Small intestine (tissue), 7 donors: Measurements from ENCODE around the gene MTF1. TPM values are rescaled to one million over a fixed set of nuclear protein-coding genes. Genes with fewer than 3 reads are reported as not detected.

Experiments
- DNase-seq, 2 donors: peaks; one replicate each; pipeline versions ENCODE4 v3.0.0 to v3.0.0-alpha.2; 2013
- FAIRE-seq: peaks from 2 replicates; lab custom pipeline; 2012; peaks lifted over from hg19 to GRCh38; lab: Jason Lieb, UNC
- H3K27ac ChIP-seq, 3 donors: one replicate each; pipeline ENCODE4 v1.5.1; 2013; ENCODE audit warnings: low read length in 2 of 3, mild to moderate bottlenecking in 2 of 3, control low read depth in 1 of 3, inconsistent platforms in 1 of 3, low read depth in 1 of 3, moderate library complexity in 1 of 3
- H3K27me3 ChIP-seq, 3 donors: one replicate each; pipeline ENCODE4 v1.6.1; 2013; ENCODE audit warnings: low read length in 3 of 3, inconsistent platforms in 1 of 3; ENCODE audit not compliant: control insufficient read depth in 3 of 3, insufficient read depth in 3 of 3
- H3K36me3 ChIP-seq, 3 donors: one replicate each; pipeline ENCODE4 v1.6.1; 2013; ENCODE audit warnings: low read length in 3 of 3, inconsistent platforms in 1 of 3, low read depth in 1 of 3, mild to moderate bottlenecking in 1 of 3, moderate library complexity in 1 of 3; ENCODE audit not compliant: control insufficient read depth in 3 of 3, insufficient read depth in 2 of 3
- H3K4me1 ChIP-seq, 3 donors: one replicate each; pipeline ENCODE4 v1.6.1; 2013; ENCODE audit warnings: low read length in 2 of 3, inconsistent platforms in 1 of 3, low read depth in 1 of 3, mild to moderate bottlenecking in 1 of 3, moderate library complexity in 1 of 3; ENCODE audit not compliant: control insufficient read depth in 3 of 3, insufficient read depth in 2 of 3
- H3K4me3 ChIP-seq, 3 donors: one replicate each; pipeline ENCODE4 v1.5.1; 2013; ENCODE audit warnings: low read length in 3 of 3, control low read depth in 1 of 3, inconsistent platforms in 1 of 3, low read depth in 1 of 3, mild to moderate bottlenecking in 1 of 3, moderate library complexity in 1 of 3
- H3K9me3 ChIP-seq, 2 donors: one replicate each; pipeline ENCODE4 v1.6.1; 2013; ENCODE audit warnings: low read depth in 1 of 2, low read length in 1 of 2; ENCODE audit not compliant: control insufficient read depth in 2 of 2, insufficient read depth in 1 of 2
- WGBS, 3 donors: extraction: QIAGEN DNeasy Blood & Tissue Kit; methylation state at CpG; one replicate each; pipeline ENCODE4 v1.1.7; 2013; 5-methylcytosine and 5-hydroxymethylcytosine counted together
- polyA plus RNA-seq, 4 donors: library from polyadenylated mRNA; stranded (reverse) in 3 of 4; unstranded in 1 of 4; fragments of 200-250 nt in 3 of 4; fragments of 120-200 nt in 1 of 4; gene quantifications; one replicate each; pipeline versions ENCODE4 v1.2.1 to v1.2.3, GENCODE V29; 2013
- donor health status: healthy with polysubstance abuse.
- donor health status: control.
- donor health status: control.
- donor health status: Bipolar disorder and iron deficiency.
- donor health status: healthy.

The MTF1 gene
- polyA plus RNA-seq, 4 donors, result 1.6 to 5.7 (median 3.1) TPM

DNA sequence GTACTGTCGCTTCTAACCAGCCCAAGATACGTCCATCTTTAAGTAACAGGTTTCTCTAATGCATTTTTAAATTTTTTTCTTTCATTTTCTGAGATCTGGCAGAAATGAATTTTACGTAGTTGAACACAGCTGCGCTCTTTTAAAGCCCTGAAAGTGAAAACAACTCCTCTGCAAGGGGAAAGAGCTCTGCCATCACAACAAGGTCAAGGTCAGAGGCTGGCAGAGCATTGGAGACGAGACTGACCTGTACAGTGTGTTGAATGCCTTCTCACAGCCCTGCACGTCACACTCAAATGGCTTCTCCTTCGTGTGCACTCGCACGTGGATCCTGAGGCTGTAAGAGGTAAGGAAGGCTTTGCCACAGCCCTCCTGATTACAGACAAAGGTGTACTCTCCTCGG is 19.7 kb downstream of the MTF1 start:
- Histone ChIP-seq H3K27ac (no peak overlapping the region), H3K27me3 (no peaks in the 10 kb centered on the region), H3K9me3 (no peaks in the 10 kb centered on the region), H3K4me1 (peaks cover 0 to 2% (median 0%) of the 10 kb centered on the region in 3 donors), H3K36me3 (peaks cover 8 to 23% (median 19%) of the 10 kb centered on the region in 3 donors), H3K4me3 (no peak overlapping the region)
- WGBS, 3 donors, result 94 to 95% (median 94%) methylated on average over 10 of the region's 10 CpGs
- no peak for FAIRE-seq
- DNase-seq, result no peak

DNA sequence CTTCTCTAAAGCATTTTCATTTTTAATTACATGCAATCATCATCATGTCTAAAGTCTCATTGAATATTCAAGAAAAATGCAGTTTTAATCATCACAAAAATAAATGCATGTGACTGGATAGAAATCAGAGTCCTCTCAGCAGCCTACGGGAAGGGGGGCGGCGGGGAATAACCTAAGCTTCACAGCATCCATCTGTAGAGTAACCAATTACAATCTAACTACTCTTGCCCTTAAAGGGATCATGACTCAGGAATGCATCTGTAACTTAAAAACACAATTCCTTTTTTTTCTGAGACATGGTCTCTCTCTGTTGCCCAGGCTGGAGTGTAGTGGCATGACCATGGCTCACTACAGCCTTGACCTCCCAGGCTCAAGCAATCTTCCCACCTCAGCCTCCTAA is 22.6 kb downstream of the MTF1 start:
- Histone ChIP-seq H3K9me3 (no peaks in the 10 kb centered on the region), H3K4me1 (no peaks in the 10 kb centered on the region), H3K4me3 (no peak overlapping the region), H3K36me3 (peaks cover 17 to 31% (median 18%) of the 10 kb centered on the region in 3 donors), H3K27me3 (no peaks in the 10 kb centered on the region), H3K27ac (no peak overlapping the region)
- no peak for DNase-seq
- WGBS, 3 donors, result 67 to 94% (median 82%) methylated on average over 3 of the region's 3 CpGs
- no peak for FAIRE-seq

GRCh38 chr1:37831809-37832208 is 27.6 kb downstream of the MTF1 start:
- DNase-seq (no peak), FAIRE-seq (no peak)
- H3K9me3 ChIP-seq, result no peaks in the 10 kb centered on the region
- peaks cover 6 to 19% (median 10%) of the 10 kb centered on the region in 3 donors for H3K36me3 ChIP-seq
- H3K27me3 ChIP-seq, result no peaks in the 10 kb centered on the region
- no peaks in the 10 kb centered on the region for H3K4me1 ChIP-seq
- H3K4me3 ChIP-seq, result no peak overlapping the region
- 75 to 93% (median 86%) methylated on average over 2 of the region's 2 CpGs for WGBS, 3 donors
- no peak overlapping the region for H3K27ac ChIP-seq

DNA sequence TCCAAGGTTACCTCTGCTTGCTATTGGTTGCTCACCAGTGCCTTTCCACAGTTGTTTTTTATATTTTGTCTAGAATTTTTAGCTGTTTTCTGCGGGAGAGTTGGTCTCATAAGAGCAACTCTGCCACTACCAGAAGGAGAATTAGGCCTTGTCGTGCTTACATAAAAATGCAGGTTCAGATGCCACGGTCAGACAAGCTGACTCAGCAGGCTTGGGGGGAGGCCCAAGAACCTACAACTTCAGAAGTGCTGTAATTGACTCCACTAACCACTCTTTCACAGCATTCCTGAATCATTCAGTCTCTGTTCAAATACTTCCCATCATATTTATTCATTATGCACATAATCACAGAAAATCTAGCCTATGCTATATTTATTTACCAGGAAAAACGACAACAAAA is 28.3 kb downstream of the MTF1 start:
- FAIRE-seq (no peak), DNase-seq (no peak)
- Histone ChIP-seq H3K36me3 (peaks cover 6 to 21% (median 10%) of the 10 kb centered on the region in 3 donors), H3K4me3 (no peak overlapping the region), H3K27ac (no peak overlapping the region), H3K27me3 (no peaks in the 10 kb centered on the region), H3K9me3 (no peaks in the 10 kb centered on the region), H3K4me1 (no peaks in the 10 kb centered on the region)
- WGBS, 3 donors, result 94 to 100% (median 94%) methylated on average over 4 of the region's 4 CpGs

DNA sequence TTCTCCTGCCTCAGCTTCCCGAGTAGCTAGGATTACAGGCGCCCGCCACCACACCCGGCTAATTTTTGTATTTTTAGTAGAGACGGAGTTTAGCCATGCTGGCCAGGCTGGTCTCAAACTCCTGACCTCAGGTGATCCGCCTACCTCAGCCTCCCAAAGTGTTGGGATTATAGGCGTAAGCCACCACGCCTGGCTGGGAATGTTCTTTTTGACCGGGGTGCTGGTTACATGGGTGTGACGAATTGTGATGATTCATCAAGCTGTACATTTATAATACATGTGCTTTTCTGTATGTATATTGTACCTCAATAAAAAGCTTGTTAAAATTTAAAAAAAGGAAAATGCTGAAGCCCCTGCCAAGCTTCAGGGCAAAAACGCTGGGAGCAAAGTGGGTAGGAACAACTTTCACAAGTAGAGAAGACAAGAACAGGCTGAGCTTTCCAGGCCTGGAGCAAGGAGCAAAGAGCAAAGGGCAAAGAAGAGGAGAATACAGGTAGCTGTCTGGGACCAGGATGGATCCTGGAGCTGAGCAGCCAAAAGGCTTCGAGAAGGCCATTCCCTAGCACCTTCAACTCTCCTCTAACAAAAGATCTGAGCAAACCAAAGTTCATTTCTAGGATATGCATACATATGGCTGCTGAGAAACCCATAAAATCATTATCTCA is 30.9 kb downstream of the MTF1 start:
- H3K4me1 ChIP-seq, result no peaks in the 10 kb centered on the region
- no peak for FAIRE-seq

DNA sequence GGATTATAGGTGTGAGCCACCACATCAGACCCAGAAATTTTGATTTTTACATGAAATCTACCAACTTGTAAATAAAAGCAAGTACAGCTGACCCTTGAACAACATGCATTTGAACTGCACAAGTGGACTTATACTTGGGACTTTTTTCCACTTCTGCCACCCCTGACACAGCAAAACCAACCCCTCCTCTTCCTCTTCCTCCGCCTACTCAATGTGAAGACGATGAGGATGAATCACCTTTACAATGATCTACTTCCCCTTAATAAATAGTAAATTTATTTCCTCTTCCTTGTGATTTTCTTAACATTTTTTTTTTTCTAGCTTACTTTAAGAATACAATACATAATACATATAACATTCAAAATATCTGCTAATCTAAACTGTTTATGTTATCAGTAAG is 33.9 kb downstream of the MTF1 start:
- peaks cover 6 to 22% (median 11%) of the 10 kb centered on the region in 3 donors for H3K36me3 ChIP-seq
- WGBS, 3 donors, result 49 to 67% (median 64%) methylated on average over 2 of the region's 2 CpGs
- DNase-seq (no peak), FAIRE-seq (no peak)
- H3K4me3 ChIP-seq, result no peak overlapping the region
- H3K4me1 ChIP-seq, result no peaks in the 10 kb centered on the region
- H3K9me3 ChIP-seq, result no peaks in the 10 kb centered on the region
- no peaks in the 10 kb centered on the region for H3K27me3 ChIP-seq
- no peak overlapping the region for H3K27ac ChIP-seq

More for the DNA sequence above, 30.9 kb downstream of the MTF1 start:
- DNase-seq, result peak; percentile 30 to 80
- Histone ChIP-seq H3K4me3 (no peak overlapping the region), H3K27me3 (no peaks in the 10 kb centered on the region), H3K9me3 (no peaks in the 10 kb centered on the region), H3K27ac (peak overlapping the region in 2 of 3 donors; percentile 54 to 64), H3K36me3 (peaks cover 4 to 16% (median 4%) of the 10 kb centered on the region in 3 donors)
- 65 to 83% (median 72%) methylated on average over 12 of the region's 12 CpGs for WGBS, 3 donors

DNA sequence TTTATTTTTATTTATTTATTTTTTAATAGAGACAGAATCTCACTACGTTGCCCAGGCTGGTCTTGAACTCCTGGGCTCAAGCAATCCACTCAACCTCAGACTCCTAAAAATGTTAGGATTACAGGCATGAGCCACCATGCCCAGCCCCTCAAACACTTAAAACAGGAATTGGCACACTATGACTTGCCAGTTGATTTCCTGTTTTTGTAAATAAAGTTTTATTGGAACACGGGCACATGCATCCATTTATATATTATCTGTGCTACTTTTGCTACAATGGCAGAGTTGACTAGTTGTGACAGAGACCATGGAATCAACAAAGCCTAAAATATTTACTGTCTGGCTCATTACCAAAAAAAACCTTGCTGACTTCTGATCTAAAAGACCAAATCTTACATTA is 35.4 kb downstream of the MTF1 start:
- DNase-seq (no peak), FAIRE-seq (no peak)
- no peaks in the 10 kb centered on the region for H3K9me3 ChIP-seq
- 92 to 94% (median 94%) methylated on average over 2 of the region's 2 CpGs for WGBS, 3 donors
- no peaks in the 10 kb centered on the region for H3K4me1 ChIP-seq
- peaks cover 11 to 27% (median 15%) of the 10 kb centered on the region in 3 donors for H3K36me3 ChIP-seq
- H3K4me3 ChIP-seq, result no peak overlapping the region
- no peaks in the 10 kb centered on the region for H3K27me3 ChIP-seq
- H3K27ac ChIP-seq, result no peak overlapping the region

GRCh38 chr1:37822906-37823815 is 36.2 kb downstream of the MTF1 start:
- no peaks in the 10 kb centered on the region for H3K4me1 ChIP-seq
- no peak overlapping the region for H3K4me3 ChIP-seq
- WGBS, 3 donors, result 91 to 93% (median 91%) methylated on average over 9 of the region's 9 CpGs
- no peaks in the 10 kb centered on the region for H3K27me3 ChIP-seq
- peaks cover 13 to 27% (median 15%) of the 10 kb centered on the region in 3 donors for H3K36me3 ChIP-seq
- H3K27ac ChIP-seq, result no peak overlapping the region
- no peaks in the 10 kb centered on the region for H3K9me3 ChIP-seq
- FAIRE-seq (no peak), DNase-seq (no peak)
